K562 (cell line): Measurements from ENCODE around the gene DDX51.

Source experiments
- JUND ChIP-seq, 2 experiments: IDR thresholded peaks; 2 replicates in 1 of 2; 3 replicates in 1 of 2; pipeline ENCODE4 v1.6.1; 2011; ENCODE audit warnings: borderline replicate concordance in 2 of 2, low read depth in 2 of 2, low read length in 2 of 2, improper control_type of control experiment in 1 of 2, missing biosample characterization in 1 of 2, missing genetic modification characterization in 1 of 2, missing genetic modification reagents in 1 of 2
- MEF2A ChIP-seq: IDR thresholded peaks from 2 replicates; pipeline ENCODE4 v1.6.1; 2011; ENCODE audit warnings: low read depth, mild to moderate bottlenecking, low read length, moderate library complexity; ENCODE audit not compliant: control insufficient read depth
- SMARCA5 ChIP-seq: fragments of 450-650 bp; IDR thresholded peaks from 2 replicates; pipeline ENCODE4 v1.6.1; 2016
- ZNF830 ChIP-seq: fragments of 250-450 bp; sonication (Bioruptor Pico); IDR thresholded peaks from 2 replicates; pipeline ENCODE4 v1.5.0; 2021; ENCODE audit warnings: mild to moderate bottlenecking
- TF ChIP-seq, protein P1 (sequence below), 3 experiments: IDR thresholded peaks in 2 of 3; conservative IDR thresholded peaks in 1 of 3; 2 replicates each; pipeline ENCODE4 v1.5.1; 2011 to 2012; ENCODE audit warnings: low read length in 3 of 3, mild to moderate bottlenecking in 3 of 3, control low read depth in 2 of 3, improper control_type of control experiment in 1 of 3, inconsistent platforms in 1 of 3, low read depth in 1 of 3, mixed read lengths in 1 of 3, moderate library complexity in 1 of 3; ENCODE audit not compliant: insufficient read depth in 2 of 3
- TF ChIP-seq, protein P2 (sequence below): sonication (generic); formaldehyde crosslinking; IDR thresholded peaks from 2 replicates; pipeline ENCODE4 v1.8.1; 2022; ENCODE audit warnings: missing genetic modification reagents
- TF ChIP-seq, protein P3 (sequence below): sonication (generic); formaldehyde crosslinking; IDR thresholded peaks from 2 replicates; pipeline ENCODE4 v1.8.1; 2023; ENCODE audit warnings: mild to moderate bottlenecking, missing genetic modification reagents

DNA sequence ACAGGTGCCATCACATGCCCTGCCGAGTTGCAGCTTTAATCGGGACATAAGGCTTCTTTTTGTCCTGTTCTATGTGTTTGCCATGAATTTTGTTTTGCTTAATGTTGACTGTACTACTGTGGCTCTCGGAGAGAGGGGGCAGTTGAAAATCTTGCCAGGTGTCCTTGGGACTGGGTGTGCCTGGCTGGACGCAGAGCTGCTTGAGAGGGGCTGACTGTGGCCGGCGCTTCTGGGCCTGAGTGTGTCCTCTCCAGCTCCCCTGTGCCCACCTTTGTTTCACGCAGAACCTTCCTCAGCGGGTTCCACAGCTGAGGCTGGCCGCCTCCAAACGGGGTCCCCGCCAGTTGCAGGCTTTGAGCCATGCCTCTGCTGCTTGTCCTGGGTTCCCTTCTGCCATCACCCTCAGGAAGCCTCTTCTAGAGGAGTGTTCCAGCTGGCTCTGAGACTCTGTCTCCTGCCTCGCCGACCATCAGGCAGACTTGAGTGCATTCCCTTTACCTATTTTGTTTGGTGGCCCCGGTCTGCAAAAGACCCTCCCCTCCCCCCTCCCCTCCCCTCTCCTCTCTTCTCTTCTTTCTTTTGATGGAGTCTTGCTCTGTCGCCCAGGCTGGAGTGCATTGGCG, 49.7 kb downstream of the DDX51 start:
- TF ChIP-seq SMARCA5 (no peak), ZNF830 (CRISPR knock-in tag) (no peak), JUND (IDR thresholded peaks at IDR 0.05; ENCODE audit: borderline replicate concordance, low read depth, low read length) (no peak), JUND (tag; IDR thresholded peaks at IDR 0.05; ENCODE audit: borderline replicate concordance, low read depth, low read length) (no peak), MEF2A (no peak)
- TF ChIP-seq, protein P1, sequence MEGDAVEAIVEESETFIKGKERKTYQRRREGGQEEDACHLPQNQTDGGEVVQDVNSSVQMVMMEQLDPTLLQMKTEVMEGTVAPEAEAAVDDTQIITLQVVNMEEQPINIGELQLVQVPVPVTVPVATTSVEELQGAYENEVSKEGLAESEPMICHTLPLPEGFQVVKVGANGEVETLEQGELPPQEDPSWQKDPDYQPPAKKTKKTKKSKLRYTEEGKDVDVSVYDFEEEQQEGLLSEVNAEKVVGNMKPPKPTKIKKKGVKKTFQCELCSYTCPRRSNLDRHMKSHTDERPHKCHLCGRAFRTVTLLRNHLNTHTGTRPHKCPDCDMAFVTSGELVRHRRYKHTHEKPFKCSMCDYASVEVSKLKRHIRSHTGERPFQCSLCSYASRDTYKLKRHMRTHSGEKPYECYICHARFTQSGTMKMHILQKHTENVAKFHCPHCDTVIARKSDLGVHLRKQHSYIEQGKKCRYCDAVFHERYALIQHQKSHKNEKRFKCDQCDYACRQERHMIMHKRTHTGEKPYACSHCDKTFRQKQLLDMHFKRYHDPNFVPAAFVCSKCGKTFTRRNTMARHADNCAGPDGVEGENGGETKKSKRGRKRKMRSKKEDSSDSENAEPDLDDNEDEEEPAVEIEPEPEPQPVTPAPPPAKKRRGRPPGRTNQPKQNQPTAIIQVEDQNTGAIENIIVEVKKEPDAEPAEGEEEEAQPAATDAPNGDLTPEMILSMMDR (IDR thresholded peaks at IDR 0.05 in 2 of 3, conservative IDR thresholded peaks at IDR 0.05 in 1 of 3; ENCODE audit: insufficient read depth in 2 of 3, low read depth in 1 of 3, low read length in 3 of 3) = no peak
- TF ChIP-seq, protein P2, sequence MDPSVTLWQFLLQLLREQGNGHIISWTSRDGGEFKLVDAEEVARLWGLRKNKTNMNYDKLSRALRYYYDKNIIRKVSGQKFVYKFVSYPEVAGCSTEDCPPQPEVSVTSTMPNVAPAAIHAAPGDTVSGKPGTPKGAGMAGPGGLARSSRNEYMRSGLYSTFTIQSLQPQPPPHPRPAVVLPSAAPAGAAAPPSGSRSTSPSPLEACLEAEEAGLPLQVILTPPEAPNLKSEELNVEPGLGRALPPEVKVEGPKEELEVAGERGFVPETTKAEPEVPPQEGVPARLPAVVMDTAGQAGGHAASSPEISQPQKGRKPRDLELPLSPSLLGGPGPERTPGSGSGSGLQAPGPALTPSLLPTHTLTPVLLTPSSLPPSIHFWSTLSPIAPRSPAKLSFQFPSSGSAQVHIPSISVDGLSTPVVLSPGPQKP (CRISPR knock-in tag) = no peak
- TF ChIP-seq, protein P3, sequence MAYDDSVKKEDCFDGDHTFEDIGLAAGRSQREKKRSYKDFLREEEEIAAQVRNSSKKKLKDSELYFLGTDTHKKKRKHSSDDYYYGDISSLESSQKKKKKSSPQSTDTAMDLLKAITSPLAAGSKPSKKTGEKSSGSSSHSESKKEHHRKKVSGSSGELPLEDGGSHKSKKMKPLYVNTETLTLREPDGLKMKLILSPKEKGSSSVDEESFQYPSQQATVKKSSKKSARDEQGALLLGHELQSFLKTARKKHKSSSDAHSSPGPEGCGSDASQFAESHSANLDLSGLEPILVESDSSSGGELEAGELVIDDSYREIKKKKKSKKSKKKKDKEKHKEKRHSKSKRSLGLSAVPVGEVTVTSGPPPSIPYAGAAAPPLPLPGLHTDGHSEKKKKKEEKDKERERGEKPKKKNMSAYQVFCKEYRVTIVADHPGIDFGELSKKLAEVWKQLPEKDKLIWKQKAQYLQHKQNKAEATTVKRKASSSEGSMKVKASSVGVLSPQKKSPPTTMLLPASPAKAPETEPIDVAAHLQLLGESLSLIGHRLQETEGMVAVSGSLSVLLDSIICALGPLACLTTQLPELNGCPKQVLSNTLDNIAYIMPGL (CRISPR knock-in tag) = no peak
